RCC 7860 (cell line): ENCODE results near the gene LRRFIP2.
A peak's percentile ranks its signal among the peaks of the same experiment; 100 is the strongest.
"Not testable (repeated sequence)": the region's sequence is repeated elsewhere in the genome, so short reads cannot be mapped to it uniquely, and the experiment has no call there.

Experiments used
- DNase-seq: peaks from one replicate; pipeline ENCODE4 v3.0.0-alpha.2; 2015; ENCODE audit warnings: low spot score
- FAIRE-seq: peaks from 2 replicates; lab custom pipeline; 2012; peaks lifted over from hg19 to GRCh38; lab: Jason Lieb, UNC

The LRRFIP2 gene, protein sequence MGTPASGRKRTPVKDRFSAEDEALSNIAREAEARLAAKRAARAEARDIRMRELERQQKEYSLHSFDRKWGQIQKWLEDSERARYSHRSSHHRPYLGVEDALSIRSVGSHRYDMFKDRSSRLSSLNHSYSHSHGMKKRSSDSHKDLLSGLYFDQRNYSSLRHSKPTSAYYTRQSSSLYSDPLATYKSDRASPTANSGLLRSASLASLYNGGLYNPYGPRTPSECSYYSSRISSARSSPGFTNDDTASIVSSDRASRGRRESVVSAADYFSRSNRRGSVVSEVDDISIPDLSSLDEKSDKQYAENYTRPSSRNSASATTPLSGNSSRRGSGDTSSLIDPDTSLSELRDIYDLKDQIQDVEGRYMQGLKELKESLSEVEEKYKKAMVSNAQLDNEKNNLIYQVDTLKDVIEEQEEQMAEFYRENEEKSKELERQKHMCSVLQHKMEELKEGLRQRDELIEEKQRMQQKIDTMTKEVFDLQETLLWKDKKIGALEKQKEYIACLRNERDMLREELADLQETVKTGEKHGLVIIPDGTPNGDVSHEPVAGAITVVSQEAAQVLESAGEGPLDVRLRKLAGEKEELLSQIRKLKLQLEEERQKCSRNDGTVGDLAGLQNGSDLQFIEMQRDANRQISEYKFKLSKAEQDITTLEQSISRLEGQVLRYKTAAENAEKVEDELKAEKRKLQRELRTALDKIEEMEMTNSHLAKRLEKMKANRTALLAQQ

DNA sequence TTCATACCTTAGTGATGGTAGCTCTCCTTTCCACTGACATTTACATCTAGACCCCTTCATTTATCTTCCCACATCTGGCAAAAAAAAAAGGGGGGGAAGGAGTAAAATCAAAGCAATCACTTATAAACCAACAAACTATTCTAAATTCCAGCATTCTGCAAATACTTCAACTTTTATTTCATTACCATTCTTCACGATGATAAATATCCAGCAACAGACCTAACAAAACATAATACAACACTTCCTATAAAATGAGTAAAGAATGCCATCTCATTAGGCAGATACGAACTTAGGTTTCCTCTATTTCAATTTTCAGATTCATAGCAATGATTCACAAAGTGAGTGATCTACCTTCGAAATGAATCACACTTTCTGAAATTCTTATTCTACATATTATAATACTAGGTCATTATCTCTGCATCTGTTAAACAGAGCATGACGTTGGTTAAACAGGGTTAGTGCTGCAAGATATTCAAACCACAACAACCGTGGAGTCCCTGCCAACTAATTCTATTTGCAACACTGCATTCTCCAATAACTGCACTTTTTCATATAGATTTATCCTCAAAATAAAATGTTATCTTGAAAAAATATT lies at the start of gene LRRFIP2:
Gene LRRFIP2, minus strand, starts transcription at position 51 of the 595 bp plus-strand sequence. CDS start 25,599 bp downstream, outside the sequence.
- peak; percentile 79 for DNase-seq
- peak; percentile 96 for FAIRE-seq

DNA sequence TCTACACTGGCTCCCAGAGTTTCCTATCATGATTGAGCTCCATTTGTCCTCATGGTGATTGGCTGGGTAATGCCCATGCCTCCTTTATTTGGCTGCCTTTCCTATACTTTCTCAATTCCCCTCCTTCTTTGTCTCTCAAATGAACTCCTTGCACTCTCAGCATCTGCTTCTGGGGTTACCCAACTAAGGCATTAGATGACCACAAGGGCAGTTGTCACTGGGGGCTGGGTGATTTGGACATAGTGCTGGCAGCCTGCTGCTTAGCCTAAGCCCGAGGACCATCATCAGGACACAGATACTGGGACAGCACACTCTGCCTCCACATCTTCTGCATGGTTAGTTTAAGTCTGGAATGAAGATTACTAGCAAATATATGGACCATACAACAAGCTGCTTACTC lies 49.2 kb upstream of the LRRFIP2 start:
- DNase-seq (no peak), FAIRE-seq (no peak)

DNA sequence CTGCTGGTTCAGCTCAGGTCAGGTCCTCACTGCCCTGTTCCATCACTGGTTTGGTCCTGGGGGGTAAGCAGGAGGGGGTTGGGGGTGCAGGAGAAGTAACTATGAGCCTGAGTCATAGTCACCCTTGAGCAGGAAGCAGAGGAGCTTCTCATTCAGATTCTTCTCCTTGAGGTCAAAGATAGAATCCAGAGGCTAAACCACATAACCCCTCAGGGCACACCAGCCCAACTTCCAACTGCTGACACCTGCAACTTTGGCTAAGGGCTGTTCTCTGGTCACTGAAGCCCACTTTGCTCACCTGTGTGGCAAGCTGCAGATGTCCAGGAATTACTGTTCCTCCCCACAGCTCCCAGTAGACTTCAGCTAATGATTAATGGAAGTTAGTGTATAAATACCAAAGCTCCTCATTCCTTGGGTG lies 48.8 kb upstream of the LRRFIP2 start:
- FAIRE-seq (peak; percentile 71), DNase-seq (peak; percentile 48)

DNA sequence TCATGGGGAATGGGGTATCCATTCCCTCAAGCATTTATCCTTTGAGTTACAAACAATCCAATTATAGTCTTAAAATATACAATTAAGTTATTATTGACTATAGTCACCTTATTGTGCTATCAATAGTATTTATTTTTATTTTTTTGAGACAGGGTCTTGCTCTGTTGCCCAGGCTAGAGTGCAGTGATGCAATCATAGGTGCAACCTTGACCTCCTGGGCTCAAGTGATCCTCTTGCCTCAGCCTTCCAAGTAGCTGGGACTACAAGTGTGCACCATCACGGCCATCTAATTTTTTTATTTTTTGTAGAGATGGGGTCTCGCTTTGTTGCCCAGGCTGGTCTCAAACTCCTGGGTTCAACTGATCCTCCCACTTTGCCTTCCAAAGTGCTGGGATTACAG lies 48.2 kb upstream of the LRRFIP2 start:
- not testable (repeated sequence) for DNase-seq, FAIRE-seq

DNA sequence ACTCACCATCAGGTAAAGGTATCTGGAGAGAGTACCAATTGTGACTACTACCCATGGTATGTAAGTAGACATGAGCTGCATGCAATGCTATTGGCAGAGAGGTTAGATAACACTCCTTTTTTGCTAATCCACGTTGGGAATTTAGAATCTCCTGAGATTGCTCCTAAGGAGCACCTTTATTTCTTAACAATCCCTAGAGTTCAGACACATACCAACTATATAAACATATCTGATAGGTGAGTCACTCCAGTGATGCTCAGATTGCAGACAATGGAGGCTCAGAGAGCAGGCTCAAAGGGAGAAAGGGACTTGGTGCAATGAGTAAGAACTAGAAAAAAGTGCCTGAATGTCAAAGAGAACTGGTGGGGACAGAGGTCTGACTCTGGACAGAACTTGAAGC lies 47.0 kb upstream of the LRRFIP2 start:
- peak; percentile 84 for DNase-seq
- FAIRE-seq = peak; percentile 83

DNA sequence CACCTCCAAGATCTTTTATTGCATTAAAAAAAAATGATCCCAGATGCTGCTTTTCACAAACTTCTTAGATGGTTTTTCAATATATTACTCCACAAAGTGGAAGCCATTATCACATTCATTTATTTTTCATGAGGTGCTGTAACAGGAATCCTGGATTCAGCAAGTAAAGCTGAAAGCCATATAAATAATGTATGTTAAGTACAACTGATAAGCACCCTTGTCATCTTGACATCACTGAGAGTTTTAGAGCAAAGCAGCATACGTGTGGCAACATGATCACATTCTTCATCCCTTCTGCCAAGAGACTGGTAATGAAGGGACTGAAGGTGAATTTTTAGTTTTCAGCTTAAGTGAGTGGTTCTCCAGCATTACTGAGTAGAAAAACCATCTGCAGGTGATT lies 44.9 kb upstream of the LRRFIP2 start:
- FAIRE-seq (no peak), DNase-seq (no peak)

DNA sequence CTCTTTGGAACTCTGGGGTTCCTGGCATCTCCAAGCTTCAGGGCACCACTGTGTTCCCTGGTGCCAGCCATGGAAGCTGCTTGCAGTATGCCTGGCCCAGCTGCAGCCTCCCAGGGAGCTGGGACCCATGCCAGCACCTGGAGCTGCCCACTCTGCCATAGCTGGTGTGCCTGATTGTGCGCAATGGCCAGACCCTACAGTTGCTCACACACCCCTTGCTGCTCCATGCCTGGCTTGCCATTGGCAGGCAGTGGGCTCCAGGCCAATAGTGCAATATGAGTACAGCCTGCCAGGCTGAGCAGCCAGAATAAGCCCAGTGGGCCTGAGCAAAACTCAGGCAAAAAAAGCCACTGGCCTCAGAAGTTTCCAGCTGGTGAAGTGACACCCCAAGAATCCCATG lies 43.8 kb upstream of the LRRFIP2 start:
- FAIRE-seq = no peak

DNA sequence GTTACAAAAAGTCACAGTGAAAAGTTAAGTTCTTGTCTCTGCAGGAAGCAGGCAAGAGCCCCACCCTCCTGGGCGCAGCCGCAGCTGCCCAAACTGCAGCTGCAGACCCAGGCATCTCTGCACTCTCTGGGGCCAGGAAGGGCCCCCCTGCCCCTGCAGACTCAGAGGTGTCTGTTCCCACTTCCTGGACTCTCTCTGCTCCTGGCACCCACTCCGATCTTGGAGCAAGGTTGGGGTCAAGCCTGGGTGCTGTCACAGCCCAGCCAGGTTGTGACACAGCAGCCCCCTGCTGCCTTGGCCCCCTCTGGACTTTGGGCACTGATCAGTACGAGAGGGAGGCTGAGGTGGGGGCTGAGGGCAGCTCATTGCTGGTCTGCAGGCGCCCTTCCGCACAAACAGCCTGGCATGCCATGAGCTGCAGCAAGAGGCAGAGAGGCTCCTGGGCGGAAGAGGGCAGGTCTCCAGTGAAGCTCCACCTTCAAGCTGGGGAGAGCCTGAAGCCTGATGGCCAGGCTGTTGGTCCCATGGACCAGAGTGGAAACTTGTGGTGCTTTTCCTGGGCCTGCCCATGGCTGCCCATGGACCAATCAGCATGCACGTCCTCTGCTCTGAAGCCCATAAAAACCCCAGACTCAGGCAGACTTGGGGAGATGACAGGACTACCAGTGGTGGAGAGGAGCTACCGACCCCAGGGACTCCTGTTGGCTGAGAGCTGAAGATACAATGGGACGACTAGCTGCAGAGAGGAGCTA lies 42.9 kb upstream of the LRRFIP2 start:
- DNase-seq (no peak), FAIRE-seq (no peak)

More for the DNA sequence above, 43.8 kb upstream of the LRRFIP2 start:
- DNase-seq = no peak

DNA sequence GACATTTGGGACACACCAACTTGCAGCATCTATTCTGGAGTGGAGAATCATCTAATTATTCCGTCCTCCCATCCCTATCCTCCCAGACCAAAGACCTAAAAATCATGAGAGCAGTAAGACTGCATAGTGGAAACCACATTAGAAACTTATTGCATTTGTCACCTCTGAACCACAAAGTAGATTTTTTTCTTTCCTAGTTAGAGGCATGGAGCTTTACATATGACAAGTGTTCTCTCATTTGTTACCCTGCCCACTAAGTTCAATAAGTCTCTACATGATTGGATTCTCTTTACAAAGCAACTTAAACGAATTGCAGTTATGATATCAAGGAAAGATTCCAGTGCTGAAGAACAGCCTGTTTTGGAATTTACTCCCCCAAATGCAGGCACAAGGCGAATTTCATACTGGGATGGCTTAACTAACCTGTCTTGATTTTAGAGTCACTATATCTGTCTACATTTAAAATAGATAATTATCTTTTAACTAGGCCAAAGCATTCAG lies 42.3 kb upstream of the LRRFIP2 start:
- no peak for FAIRE-seq
- DNase-seq = no peak

DNA sequence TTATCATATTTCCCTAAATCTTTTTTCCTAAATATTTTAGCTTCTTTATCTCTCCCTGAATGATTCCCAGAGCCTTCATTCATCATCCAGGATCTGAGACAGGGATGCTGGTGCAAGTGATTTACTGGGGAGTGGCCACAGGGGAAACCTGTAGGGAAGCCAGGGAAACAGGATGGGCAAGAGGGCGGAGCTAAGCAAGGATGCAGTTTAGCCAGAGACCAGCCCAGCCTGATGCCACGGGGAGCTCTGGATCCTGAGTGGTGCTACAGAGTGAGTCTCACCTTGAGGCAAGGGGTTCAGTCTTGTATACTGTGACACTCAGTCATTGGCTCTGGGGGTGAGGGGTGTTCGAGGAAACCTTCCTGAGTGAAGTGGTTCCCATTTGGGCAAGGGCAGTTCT lies 39.7 kb upstream of the LRRFIP2 start:
- no peak for DNase-seq
- FAIRE-seq = no peak

DNA sequence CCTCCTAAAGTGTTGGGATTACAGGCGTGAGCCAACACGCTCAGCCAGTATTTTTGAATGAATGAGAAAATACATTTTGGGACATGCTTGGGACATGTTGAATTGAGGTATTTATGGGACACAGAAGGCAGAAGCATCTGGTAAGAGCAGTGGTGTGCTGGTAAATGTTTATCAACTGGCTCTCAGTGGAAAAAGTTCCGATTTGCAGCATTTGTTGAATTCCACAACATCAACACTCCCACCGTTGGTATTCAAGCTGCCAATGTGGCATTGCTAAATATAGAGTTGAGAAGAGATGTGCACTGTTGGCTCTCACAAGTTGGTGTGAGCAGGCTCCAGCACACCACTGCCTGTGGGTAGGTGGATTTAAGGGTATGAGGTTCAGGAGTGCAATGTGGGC lies 35.8 kb upstream of the LRRFIP2 start:
- DNase-seq = no peak

DNA sequence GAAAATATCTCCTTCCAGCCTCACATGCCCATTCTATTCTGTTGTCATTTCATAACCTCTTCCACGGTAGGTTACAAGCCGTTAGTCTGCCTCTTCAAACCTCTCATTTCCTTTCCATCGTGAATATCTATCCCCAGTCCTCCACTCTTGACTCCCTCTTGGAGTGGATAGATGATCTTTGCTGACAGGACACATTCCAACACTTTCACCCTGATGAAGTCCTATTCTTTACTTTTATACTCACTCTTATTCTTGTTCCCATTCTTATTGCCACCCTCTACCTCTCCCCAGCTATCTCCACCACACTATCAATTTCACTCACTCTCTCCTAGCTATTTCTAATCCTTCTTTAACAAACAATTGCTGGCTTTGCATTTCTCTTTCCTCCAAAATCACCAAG lies 34.2 kb upstream of the LRRFIP2 start:
- not testable (repeated sequence) for DNase-seq, FAIRE-seq

More for the DNA sequence above, 35.8 kb upstream of the LRRFIP2 start:
- no peak for FAIRE-seq

DNA sequence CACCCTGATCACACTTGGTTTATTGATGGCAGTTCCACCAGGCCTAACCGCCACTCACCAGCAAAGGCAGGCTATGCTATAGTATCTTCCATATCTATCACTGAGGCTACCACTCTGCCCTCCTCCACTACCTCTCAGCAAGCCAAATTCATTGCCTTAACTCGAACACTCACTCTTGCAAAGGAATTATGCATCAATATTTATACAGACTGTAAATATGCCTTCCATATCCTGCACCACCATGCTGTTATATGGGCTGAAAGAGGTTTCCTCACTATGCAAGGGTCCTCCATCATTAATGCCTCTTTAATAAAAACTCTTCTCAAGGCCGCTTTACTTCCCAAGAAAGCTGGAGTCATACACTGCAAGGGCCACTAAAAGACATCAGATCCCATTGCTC lies 33.6 kb upstream of the LRRFIP2 start:
- FAIRE-seq, DNase-seq: not testable (repeated sequence)

DNA sequence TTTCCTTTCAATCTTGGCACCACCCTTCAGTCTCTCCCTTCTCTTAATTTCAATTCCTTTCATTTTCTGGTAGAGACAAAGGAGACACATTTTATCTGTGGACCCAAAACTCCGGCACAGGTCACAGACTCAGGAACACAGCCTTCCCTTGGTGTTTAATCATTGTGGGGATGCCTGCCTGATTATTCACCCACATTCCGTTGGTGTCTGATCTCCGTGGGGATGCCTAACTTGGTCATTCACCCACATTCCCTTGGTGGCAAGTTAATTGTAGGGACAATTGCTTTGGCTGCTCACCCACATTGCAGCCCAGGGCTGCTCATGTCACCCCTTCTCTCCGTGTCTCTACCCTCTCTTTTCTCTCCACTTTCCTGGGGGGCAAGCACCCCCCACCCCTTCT lies 31.7 kb upstream of the LRRFIP2 start:
- peak; percentile 45 for FAIRE-seq
- peak; percentile 76 for DNase-seq

DNA sequence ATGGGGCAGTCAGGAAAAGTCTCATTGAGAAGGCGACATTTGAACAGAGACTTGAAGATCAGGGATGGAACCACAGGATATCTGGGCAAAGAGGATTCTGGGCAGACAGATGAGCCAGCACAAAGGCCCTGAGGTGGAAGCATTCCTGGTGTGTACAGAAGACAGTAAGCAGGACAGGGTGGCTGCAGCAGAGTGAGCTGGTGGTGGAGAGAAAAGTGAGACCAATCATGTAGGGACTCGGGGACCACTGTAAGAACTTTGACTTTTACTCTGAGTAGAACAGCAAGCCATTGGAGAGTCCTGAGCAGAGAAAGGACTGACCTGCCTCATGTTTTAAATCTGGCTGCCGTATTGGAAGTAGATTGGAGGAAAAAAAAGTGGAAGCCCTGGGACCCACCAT lies 29.9 kb upstream of the LRRFIP2 start:
- FAIRE-seq (no peak), DNase-seq (no peak)

DNA sequence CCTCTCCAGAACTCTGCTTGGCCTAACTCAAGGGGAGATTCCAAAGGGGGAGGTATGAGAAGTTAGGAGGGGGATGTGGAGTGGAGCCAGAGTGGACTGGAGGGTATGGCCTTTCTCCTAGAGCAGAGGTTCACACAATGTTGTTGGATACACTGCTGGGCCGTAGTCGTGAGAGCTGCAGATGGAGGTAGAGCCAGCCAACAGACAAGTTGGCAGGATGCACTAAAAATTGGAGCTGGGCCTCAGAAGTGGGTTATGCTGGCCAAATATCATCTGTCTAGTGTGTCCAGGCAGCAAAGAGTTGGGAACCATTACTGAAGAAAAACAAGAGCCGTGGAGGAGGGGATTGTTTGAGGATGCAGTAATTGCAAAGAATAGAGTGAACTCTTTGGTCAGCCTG lies 27.7 kb upstream of the LRRFIP2 start:
- no peak for FAIRE-seq
- no peak for DNase-seq

DNA sequence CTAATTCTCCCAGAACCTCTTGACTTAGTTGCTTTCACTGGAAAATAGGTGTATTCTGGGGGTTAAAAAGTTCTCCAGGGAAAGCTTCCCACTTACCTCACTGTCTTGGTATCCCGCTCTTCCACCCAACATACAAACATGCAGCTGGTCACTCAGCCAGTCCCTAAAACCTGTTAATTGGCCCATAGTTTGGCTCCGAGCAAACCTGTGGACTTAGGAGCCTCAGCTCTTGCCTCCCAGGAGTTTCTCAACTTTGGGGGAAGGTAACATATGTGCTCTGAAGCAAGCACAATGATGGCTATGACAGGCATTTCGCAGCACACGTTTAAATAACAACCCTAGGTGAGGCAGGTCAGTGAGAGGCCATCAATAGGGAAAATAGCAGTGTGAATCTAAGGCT lies 25.8 kb upstream of the LRRFIP2 start:
- DNase-seq = no peak
- no peak for FAIRE-seq

DNA sequence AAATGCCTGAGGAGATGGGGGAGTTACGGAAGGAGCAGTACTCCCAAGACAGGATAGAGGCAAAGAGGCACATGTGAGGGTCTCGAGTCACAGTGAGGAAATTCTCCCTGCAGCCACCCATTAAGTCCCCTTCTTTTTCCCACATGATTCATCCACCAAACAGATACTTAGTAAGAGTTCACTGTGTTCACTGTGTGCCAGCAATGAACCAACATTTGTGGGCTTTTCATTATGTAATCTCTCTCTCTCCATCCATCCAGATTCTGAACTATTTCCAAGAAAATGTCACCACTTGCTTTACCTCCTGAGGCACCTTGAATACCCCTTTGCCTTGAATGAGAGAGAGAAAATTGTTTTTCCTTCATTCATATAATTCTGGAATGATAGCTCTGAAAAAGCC lies 24.6 kb upstream of the LRRFIP2 start:
- FAIRE-seq (peak; percentile 47), DNase-seq (no peak)

DNA sequence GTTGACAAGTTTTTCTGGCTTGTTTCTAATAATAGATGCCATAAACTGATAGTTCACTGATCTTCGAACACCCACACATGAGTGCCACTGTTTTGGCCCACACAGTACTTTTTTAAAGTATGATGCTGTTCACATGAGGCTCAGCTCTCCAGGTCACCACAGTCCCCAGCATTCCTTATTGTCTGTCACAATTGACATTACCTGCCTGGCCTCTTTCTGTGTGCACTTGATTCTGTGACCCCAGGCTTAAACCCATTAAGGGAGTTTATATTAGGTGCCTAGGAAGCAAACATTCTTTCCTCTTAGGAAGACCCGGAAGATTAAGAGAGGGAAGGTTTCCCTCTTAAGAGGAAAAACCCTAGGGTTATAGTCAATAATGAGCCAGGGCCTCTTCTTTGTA lies 24.2 kb upstream of the LRRFIP2 start:
- FAIRE-seq (no peak), DNase-seq (no peak)

DNA sequence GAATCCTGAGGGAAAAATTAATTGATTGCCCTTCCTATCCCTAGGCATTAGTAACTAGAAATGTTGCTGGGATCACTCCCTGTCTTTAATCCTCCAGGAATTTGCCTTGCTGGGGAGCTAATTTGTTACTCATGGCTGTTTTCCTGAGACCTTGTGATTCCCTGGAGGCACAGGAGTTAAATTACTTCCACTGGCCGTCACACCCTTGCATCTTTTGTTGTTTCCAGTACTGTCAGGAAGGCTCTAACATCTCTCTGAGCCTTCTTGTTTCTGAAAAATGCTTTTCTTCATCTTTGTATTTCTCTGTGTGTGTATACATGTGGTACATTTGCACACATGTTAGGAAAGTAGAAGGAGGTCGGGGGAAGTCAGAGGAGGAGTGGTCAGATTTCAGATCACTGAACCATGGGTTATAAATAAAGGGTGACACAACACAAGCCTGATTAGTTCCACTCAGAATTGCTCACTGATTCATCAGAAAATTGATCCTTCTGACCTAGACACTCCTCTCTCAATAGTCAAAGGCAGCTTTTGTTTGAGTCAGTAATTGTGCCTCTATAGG lies 23.5 kb upstream of the LRRFIP2 start:
- DNase-seq (no peak), FAIRE-seq (no peak)
